PC-3 (cell line): ENCODE results near the gene C13orf42.

Experiments used
- EZH2 ChIP-seq: fragments of 300-600 bp; sonication (generic); IDR thresholded peaks from one replicate; pipeline ENCODE4 v1.6.1; 2017; ENCODE audit warnings: antibody characterized with exemption, mild to moderate bottlenecking, low read length; ENCODE audit not compliant: unreplicated experiment
- EZH2phosphoT487 ChIP-seq: fragments of 300-600 bp; sonication (generic); IDR thresholded peaks from 2 replicates; pipeline ENCODE4 v1.6.1; 2018; ENCODE audit warnings: mild to moderate bottlenecking, antibody characterized with exemption, low read length, borderline replicate concordance
- TF ChIP-seq, protein P1 (sequence below): fragments of 300-600 bp; sonication (generic); conservative IDR thresholded peaks from 2 replicates; pipeline ENCODE4 v1.5.1; 2017; ENCODE audit warnings: antibody characterized with exemption, low read depth, mild to moderate bottlenecking, low read length

DNA sequence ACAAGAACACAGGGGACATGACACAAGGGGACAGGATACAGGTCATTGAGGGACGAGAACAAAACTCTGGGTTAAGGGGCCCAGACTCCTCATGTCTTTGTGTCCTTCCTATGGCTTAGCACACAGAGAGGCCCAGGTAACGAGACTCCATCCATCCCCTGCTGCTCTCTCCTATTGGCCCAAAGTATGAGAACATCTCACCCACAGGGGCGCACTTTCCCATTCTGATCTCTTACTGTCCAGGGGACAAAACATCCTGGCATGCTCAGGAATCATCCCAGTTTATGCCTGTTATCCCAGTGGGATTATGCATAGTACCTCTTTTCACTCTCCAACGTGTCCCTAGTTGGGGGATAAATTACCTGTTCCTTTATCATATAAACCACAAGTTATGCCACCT is 19.2 kb downstream of the C13orf42 start:
- TF ChIP-seq, protein P1, sequence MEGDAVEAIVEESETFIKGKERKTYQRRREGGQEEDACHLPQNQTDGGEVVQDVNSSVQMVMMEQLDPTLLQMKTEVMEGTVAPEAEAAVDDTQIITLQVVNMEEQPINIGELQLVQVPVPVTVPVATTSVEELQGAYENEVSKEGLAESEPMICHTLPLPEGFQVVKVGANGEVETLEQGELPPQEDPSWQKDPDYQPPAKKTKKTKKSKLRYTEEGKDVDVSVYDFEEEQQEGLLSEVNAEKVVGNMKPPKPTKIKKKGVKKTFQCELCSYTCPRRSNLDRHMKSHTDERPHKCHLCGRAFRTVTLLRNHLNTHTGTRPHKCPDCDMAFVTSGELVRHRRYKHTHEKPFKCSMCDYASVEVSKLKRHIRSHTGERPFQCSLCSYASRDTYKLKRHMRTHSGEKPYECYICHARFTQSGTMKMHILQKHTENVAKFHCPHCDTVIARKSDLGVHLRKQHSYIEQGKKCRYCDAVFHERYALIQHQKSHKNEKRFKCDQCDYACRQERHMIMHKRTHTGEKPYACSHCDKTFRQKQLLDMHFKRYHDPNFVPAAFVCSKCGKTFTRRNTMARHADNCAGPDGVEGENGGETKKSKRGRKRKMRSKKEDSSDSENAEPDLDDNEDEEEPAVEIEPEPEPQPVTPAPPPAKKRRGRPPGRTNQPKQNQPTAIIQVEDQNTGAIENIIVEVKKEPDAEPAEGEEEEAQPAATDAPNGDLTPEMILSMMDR: no peak
- TF ChIP-seq EZH2 (no peak), EZH2phosphoT487 (no peak)
